ENCODE measurements around the gene CDH26.
"Not testable (repeated sequence)": the region's sequence is repeated elsewhere in the genome, so short reads cannot be mapped to it uniquely, and the experiment has no call there.

Gene CDH26

DNA sequence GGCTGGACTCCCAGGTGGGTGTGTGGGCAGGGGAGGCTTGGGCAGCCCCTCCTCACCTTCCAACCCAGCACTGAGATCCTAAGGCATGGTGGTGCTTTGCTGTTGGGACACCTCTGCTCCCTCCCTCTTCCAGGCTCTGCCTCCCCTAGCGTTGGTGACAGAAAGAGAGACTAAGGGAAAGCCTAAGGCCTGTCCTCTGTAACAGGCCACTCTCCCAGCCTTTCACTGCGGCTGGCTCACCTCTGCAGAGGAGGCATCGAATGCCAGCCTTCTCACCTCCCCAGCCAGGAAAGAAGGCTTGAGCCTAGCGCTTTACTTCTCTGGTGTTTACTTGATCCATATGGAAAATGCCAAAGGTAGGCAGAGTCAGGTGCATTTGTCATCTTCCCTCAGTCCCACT lies 3.5 kb upstream of the CDH26 start:
- Histone ChIP-seq H3K27me3 (ENCODE audit: control insufficient read depth in 2 of 2, insufficient read depth in 2 of 2, low read length in 2 of 2) (peaks cover 2 to 11% of the 10 kb centered on the region in 2 donors), H3K4me3 (ENCODE audit: low read length in 2 of 2) (no peak overlapping the region), H3K9ac (ENCODE audit: low read depth in 1 of 2, low read length in 2 of 2) (no peak overlapping the region), H3K27ac (ENCODE audit: low read depth in 2 of 2, low read length in 2 of 2) (no peak overlapping the region), H3K36me3 (ENCODE audit: control insufficient read depth in 2 of 2, insufficient read depth in 2 of 2, low read length in 2 of 2) (no peaks in the 10 kb centered on the region), H3K9me3 (ENCODE audit: control insufficient read depth in 2 of 2, low read length in 2 of 2) (no peaks in the 10 kb centered on the region), H3K4me1 (ENCODE audit: control insufficient read depth in 2 of 2, insufficient read depth in 2 of 2, low read length in 2 of 2) (no peaks in the 10 kb centered on the region)

- no peaks in the 10 kb centered on the region for H3K4me1 ChIP-seq (ENCODE audit: control insufficient read depth in 2 of 2, insufficient read depth in 2 of 2, low read length in 2 of 2)
- H3K9me3 ChIP-seq (ENCODE audit: control insufficient read depth in 2 of 2, low read length in 2 of 2) = no peaks in the 10 kb centered on the region
- peaks cover 2 to 15% of the 10 kb centered on the region in 2 donors for H3K27me3 ChIP-seq (ENCODE audit: control insufficient read depth in 2 of 2, insufficient read depth in 2 of 2, low read length in 2 of 2)
- H3K9ac ChIP-seq (ENCODE audit: low read depth in 1 of 2, low read length in 2 of 2) = no peak overlapping the region
- H3K4me3 ChIP-seq (ENCODE audit: low read length in 2 of 2) = no peak overlapping the region
- H3K36me3 ChIP-seq (ENCODE audit: control insufficient read depth in 2 of 2, insufficient read depth in 2 of 2, low read length in 2 of 2) = no peaks in the 10 kb centered on the region
- no peak overlapping the region for H3K27ac ChIP-seq (ENCODE audit: low read depth in 2 of 2, low read length in 2 of 2)
These were observed 3.0 kb upstream of the CDH26 start for GRCh38 chr20:59955131-59955796.

- H3K9me3 ChIP-seq (ENCODE audit: control insufficient read depth in 2 of 2, low read length in 2 of 2) = not testable (repeated sequence)
- peaks cover 2 to 25% of the 10 kb centered on the region in 2 donors for H3K27me3 ChIP-seq (ENCODE audit: control insufficient read depth in 2 of 2, insufficient read depth in 2 of 2, low read length in 2 of 2)
These were observed 655 bp upstream of the CDH26 start for GRCh38 chr20:59957568-59957967.

DNA sequence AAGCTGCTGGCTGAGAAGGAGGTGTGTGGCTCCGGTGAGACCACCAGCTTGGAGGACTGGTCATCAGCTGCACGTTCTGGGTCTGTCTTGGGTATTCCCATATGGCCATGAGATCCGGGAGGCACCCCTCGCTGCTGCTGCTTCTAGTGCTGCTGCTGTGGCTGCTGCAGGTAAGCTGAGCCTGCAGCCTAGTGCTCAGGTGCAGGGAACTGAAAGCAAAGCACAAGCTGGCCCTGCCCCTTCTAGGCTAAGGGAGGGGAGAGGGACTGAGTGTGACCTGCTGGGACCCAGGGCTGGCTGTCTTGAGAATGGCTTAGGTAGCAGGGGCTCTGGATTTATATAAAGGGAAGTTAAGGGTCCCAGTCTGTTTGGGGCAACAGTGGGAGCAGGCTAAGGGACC lies 403 bp downstream of the CDH26 start:
- no peaks in the 10 kb centered on the region for H3K4me1 ChIP-seq (ENCODE audit: control insufficient read depth in 2 of 2, insufficient read depth in 2 of 2, low read length in 2 of 2)
- H3K9ac ChIP-seq (ENCODE audit: low read depth in 1 of 2, low read length in 2 of 2) = no peak overlapping the region
- H3K27me3 ChIP-seq (ENCODE audit: control insufficient read depth in 2 of 2, insufficient read depth in 2 of 2, low read length in 2 of 2) = peaks cover 2 to 25% of the 10 kb centered on the region in 2 donors
- H3K27ac ChIP-seq (ENCODE audit: low read depth in 2 of 2, low read length in 2 of 2) = no peak overlapping the region
- H3K4me3 ChIP-seq (ENCODE audit: low read length in 2 of 2) = no peak overlapping the region
- H3K9me3 ChIP-seq (ENCODE audit: control insufficient read depth in 2 of 2, low read length in 2 of 2) = no peaks in the 10 kb centered on the region
- H3K36me3 ChIP-seq (ENCODE audit: control insufficient read depth in 2 of 2, insufficient read depth in 2 of 2, low read length in 2 of 2) = no peaks in the 10 kb centered on the region

More at GRCh38 chr20:59957568-59957967, 655 bp upstream of the CDH26 start:
- H3K36me3 ChIP-seq (ENCODE audit: control insufficient read depth in 2 of 2, insufficient read depth in 2 of 2, low read length in 2 of 2); H3K4me3 ChIP-seq (ENCODE audit: low read length in 2 of 2); H3K4me1 ChIP-seq (ENCODE audit: control insufficient read depth in 2 of 2, insufficient read depth in 2 of 2, low read length in 2 of 2); H3K27ac ChIP-seq (ENCODE audit: low read depth in 2 of 2, low read length in 2 of 2); H3K9ac ChIP-seq (ENCODE audit: low read depth in 1 of 2, low read length in 2 of 2): not testable (repeated sequence)

DNA sequence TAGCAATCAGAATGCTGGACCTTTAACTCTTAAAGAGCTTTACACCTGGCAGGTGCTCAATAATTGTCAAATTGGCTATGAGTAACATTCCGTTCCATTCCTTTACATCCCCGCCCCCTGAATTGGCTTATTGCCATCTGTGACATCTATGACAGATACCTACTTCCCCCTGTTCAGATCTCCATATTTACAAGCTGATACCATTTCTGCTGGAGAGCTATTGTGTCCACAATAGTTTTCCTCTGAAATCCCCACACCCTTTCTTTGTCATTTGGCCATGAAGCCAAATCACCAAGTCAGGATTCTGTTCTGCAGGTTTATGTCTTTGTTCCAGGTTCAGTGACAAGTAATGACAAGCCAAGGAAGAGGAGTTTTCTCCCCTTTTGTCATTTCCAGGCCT lies 3.2 kb downstream of the CDH26 start:
- peaks cover 2 to 25% of the 10 kb centered on the region in 2 donors for H3K27me3 ChIP-seq (ENCODE audit: control insufficient read depth in 2 of 2, insufficient read depth in 2 of 2, low read length in 2 of 2)
- no peaks in the 10 kb centered on the region for H3K36me3 ChIP-seq (ENCODE audit: control insufficient read depth in 2 of 2, insufficient read depth in 2 of 2, low read length in 2 of 2)

DNA sequence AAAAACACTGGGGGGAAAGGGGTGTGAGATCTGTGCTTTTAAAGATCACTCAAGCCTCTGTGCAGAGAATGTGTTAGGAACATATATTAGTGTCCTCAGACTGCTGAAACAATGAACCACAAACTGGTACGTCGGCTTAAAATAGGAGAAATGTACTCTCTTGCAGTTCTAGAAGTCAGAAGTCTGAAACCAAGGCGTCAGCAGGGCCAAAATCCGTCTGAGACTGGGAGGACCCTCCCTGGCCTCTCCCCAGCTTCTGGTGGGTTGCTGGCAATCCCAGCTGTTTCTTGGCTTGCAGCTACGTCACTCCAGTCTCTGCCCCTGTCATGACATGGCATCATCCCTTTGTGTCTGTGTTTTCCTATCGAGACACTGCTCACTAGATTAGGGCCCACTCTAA lies 3.9 kb downstream of the CDH26 start:
- Histone ChIP-seq H3K27me3 (ENCODE audit: control insufficient read depth in 2 of 2, insufficient read depth in 2 of 2, low read length in 2 of 2) (peaks cover 2 to 25% of the 10 kb centered on the region in 2 donors), H3K4me1 (ENCODE audit: control insufficient read depth in 2 of 2, insufficient read depth in 2 of 2, low read length in 2 of 2) (no peaks in the 10 kb centered on the region), H3K4me3 (ENCODE audit: low read length in 2 of 2) (no peak overlapping the region), H3K9me3 (ENCODE audit: control insufficient read depth in 2 of 2, low read length in 2 of 2) (no peaks in the 10 kb centered on the region), H3K36me3 (ENCODE audit: control insufficient read depth in 2 of 2, insufficient read depth in 2 of 2, low read length in 2 of 2) (no peaks in the 10 kb centered on the region), H3K9ac (ENCODE audit: low read depth in 1 of 2, low read length in 2 of 2) (no peak overlapping the region), H3K27ac (ENCODE audit: low read depth in 2 of 2, low read length in 2 of 2) (no peak overlapping the region)

More for the DNA sequence above, 3.2 kb downstream of the CDH26 start:
- no peak overlapping the region for H3K4me3 ChIP-seq (ENCODE audit: low read length in 2 of 2)
- H3K9me3 ChIP-seq (ENCODE audit: control insufficient read depth in 2 of 2, low read length in 2 of 2) = no peaks in the 10 kb centered on the region
- no peaks in the 10 kb centered on the region for H3K4me1 ChIP-seq (ENCODE audit: control insufficient read depth in 2 of 2, insufficient read depth in 2 of 2, low read length in 2 of 2)
- no peak overlapping the region for H3K27ac ChIP-seq (ENCODE audit: low read depth in 2 of 2, low read length in 2 of 2)
- no peak overlapping the region for H3K9ac ChIP-seq (ENCODE audit: low read depth in 1 of 2, low read length in 2 of 2)

DNA sequence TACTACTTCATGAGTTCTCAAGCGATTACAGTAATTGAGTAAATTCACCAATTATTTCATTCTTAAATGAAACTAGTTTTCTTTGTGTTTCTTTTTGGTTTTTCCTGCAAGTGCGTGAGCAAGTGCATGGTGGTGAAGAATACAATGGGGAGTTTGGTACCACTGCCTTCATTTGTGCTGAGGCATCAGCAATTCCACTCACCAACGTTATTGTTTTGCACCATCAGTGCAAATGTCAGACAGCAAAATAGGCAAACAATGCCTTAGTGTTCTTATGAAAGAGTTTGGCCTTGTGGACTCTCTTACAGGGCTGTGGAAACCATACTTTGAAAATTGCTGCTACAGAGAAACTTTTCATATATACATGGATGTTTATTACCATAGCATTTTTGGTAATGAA lies 8.2 kb downstream of the CDH26 start:
- Histone ChIP-seq H3K9ac (ENCODE audit: low read depth in 1 of 2, low read length in 2 of 2) (no peak overlapping the region), H3K9me3 (ENCODE audit: control insufficient read depth in 2 of 2, low read length in 2 of 2) (no peaks in the 10 kb centered on the region), H3K4me3 (ENCODE audit: low read length in 2 of 2) (no peak overlapping the region), H3K4me1 (ENCODE audit: control insufficient read depth in 2 of 2, insufficient read depth in 2 of 2, low read length in 2 of 2) (no peaks in the 10 kb centered on the region), H3K36me3 (ENCODE audit: control insufficient read depth in 2 of 2, insufficient read depth in 2 of 2, low read length in 2 of 2) (no peaks in the 10 kb centered on the region), H3K27ac (ENCODE audit: low read depth in 2 of 2, low read length in 2 of 2) (no peak overlapping the region), H3K27me3 (ENCODE audit: control insufficient read depth in 2 of 2, insufficient read depth in 2 of 2, low read length in 2 of 2) (no peaks in the 10 kb centered on the region)

DNA sequence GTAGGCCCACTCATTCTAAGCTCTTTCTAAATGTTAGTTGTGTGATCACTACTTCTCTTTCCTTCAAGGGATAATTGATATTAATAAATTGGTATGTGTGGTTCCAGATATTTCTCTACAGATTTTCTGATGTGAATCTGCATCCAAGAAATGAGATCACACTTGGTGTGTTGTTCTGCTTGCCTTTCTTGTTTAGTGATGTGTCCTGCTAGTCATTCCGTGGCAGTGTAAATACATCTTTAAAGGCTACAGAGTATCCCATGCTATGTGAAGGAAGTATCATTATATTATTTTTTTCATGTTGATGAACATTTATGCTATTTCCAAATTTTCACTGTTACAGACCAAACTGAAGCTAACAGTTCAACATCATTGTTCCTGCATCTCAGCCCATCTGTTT lies 13.2 kb downstream of the CDH26 start:
- Histone ChIP-seq H3K4me3 (ENCODE audit: low read length in 2 of 2) (no peak overlapping the region), H3K27ac (ENCODE audit: low read depth in 2 of 2, low read length in 2 of 2) (no peak overlapping the region), H3K9ac (ENCODE audit: low read depth in 1 of 2, low read length in 2 of 2) (no peak overlapping the region), H3K9me3 (ENCODE audit: control insufficient read depth in 2 of 2, low read length in 2 of 2) (no peaks in the 10 kb centered on the region), H3K27me3 (ENCODE audit: control insufficient read depth in 2 of 2, insufficient read depth in 2 of 2, low read length in 2 of 2) (no peaks in the 10 kb centered on the region), H3K4me1 (ENCODE audit: control insufficient read depth in 2 of 2, insufficient read depth in 2 of 2, low read length in 2 of 2) (no peaks in the 10 kb centered on the region), H3K36me3 (ENCODE audit: control insufficient read depth in 2 of 2, insufficient read depth in 2 of 2, low read length in 2 of 2) (no peaks in the 10 kb centered on the region)

- Histone ChIP-seq H3K9ac (ENCODE audit: low read depth in 1 of 2, low read length in 2 of 2) (no peak overlapping the region), H3K4me3 (ENCODE audit: low read length in 2 of 2) (no peak overlapping the region), H3K4me1 (ENCODE audit: control insufficient read depth in 2 of 2, insufficient read depth in 2 of 2, low read length in 2 of 2) (no peaks in the 10 kb centered on the region), H3K9me3 (ENCODE audit: control insufficient read depth in 2 of 2, low read length in 2 of 2) (no peaks in the 10 kb centered on the region), H3K36me3 (ENCODE audit: control insufficient read depth in 2 of 2, insufficient read depth in 2 of 2, low read length in 2 of 2) (no peaks in the 10 kb centered on the region), H3K27ac (ENCODE audit: low read depth in 2 of 2, low read length in 2 of 2) (no peak overlapping the region), H3K27me3 (ENCODE audit: control insufficient read depth in 2 of 2, insufficient read depth in 2 of 2, low read length in 2 of 2) (no peaks in the 10 kb centered on the region)
These were observed 14.0 kb downstream of the CDH26 start for GRCh38 chr20:59972037-59972801.

DNA sequence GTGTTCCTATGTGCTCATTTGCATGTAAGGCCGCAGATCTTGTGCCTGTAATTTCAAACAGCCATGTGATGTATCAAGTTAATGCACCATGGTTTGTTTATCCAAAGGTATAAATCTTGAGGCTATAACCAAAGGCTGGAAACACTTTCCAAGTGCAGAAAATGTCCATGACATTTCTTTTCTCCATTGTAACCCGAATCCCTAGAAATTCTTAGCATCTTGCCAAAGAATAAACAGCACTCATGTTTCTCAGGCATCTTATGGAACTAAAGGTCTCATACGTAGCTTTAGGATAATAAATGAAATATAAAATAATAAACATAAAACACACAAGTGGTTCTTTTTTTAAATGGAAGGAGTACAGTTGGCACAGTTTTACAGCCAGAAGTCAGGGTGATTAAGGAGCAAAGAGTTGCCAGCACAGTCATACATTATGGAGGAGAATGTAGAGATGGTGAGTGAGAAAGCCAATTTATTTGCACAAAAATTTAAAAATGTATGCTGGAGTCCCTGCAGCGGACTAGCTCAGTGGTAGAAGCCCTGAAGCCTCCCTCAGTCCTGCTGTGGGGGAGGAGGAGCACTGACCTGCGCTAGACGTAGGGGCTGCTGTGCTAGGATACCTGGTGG lies 18.0 kb downstream of the CDH26 start:
- no peaks in the 10 kb centered on the region for H3K27me3 ChIP-seq (ENCODE audit: control insufficient read depth in 2 of 2, insufficient read depth in 2 of 2, low read length in 2 of 2)
- no peak overlapping the region for H3K9ac ChIP-seq (ENCODE audit: low read depth in 1 of 2, low read length in 2 of 2)
- no peaks in the 10 kb centered on the region for H3K4me1 ChIP-seq (ENCODE audit: control insufficient read depth in 2 of 2, insufficient read depth in 2 of 2, low read length in 2 of 2)
- H3K4me3 ChIP-seq (ENCODE audit: low read length in 2 of 2) = no peak overlapping the region
- H3K27ac ChIP-seq (ENCODE audit: low read depth in 2 of 2, low read length in 2 of 2) = no peak overlapping the region
- H3K9me3 ChIP-seq (ENCODE audit: control insufficient read depth in 2 of 2, low read length in 2 of 2) = no peaks in the 10 kb centered on the region
- no peaks in the 10 kb centered on the region for H3K36me3 ChIP-seq (ENCODE audit: control insufficient read depth in 2 of 2, insufficient read depth in 2 of 2, low read length in 2 of 2)

Data from mucosa of rectum (tissue), 2 donors.